K562 (cell line): ENCODE results near the gene MYH11. TPM values are rescaled to one million over a fixed set of nuclear protein-coding genes. Genes with fewer than 3 reads are reported as not detected.
A peak's percentile ranks its signal among the peaks of the same experiment; 100 is the strongest.

ENCODE experiments used
- ATAC-seq: fragments of 200-7000 bp; cut with Tn5 transposase; 3 replicates; pipeline ENCODE4 v1.9.1; 2020; ENCODE audit warnings: moderate library complexity
- BruUV-seq: library from RNA; stranded (reverse); fragments of 400-500 nt; replicated peaks from 2 replicates; lab custom pipeline; 2021; lab: Mats Ljungman, UMichigan
- CTCF ChIA-PET: fragments of 300-600 bp; formaldehyde crosslinking; extraction: SDS; loops from one replicate; lab custom pipeline; 2021; ENCODE audit warnings: low intra/inter-chr PET ratio; lab: Yijun Ruan, JAX
- POLR2A ChIA-PET: fragments of 300-600, 350-650 bp; sonication (Branson Sonifier 250); formaldehyde crosslinking; extraction: SDS; loops from one replicate; lab custom pipeline; 2021; ENCODE audit warnings: antibody characterized with exemption, inconsistent platforms; lab: Yijun Ruan, JAX
- DNase-seq, 4 experiments: peaks; one replicate each; pipeline versions ENCODE4 v3.0.0 to v3.0.0-alpha.2; 2011 to 2018; ENCODE audit warnings: low spot score in 3 of 4, mixed read lengths in 3 of 4; ENCODE audit errors: extremely low read depth in 1 of 4
- FAIRE-seq: peaks from 2 replicates; lab custom pipeline; 2011; peaks lifted over from hg19 to GRCh38; lab: Jason Lieb, UNC
- H2AFZ ChIP-seq: 2 replicates; pipeline ENCODE4 v1.6.0; 2011; ENCODE audit warnings: low read depth, low read length, control low read depth, inconsistent platforms
- H3K27ac ChIP-seq: fragments of 200-600 bp; 3 replicates; pipeline ENCODE4 v1.8.0; 2011; ENCODE audit warnings: low read depth, mild to moderate bottlenecking, control low read depth, inconsistent platforms, low read length, moderate library complexity, mixed read lengths; ENCODE audit errors: extremely low read depth
- H3K27me3 ChIP-seq, 2 experiments: fragments of 300-600 bp in 1 of 2; 2 replicates in 1 of 2; 3 replicates in 1 of 2; pipeline versions ENCODE4 v1.6.0 to v1.8.0; 2011; ENCODE audit warnings: inconsistent platforms in 2 of 2, low read length in 2 of 2, mild to moderate bottlenecking in 1 of 2, mixed read lengths in 1 of 2, moderate library complexity in 1 of 2; ENCODE audit not compliant: control insufficient read depth in 2 of 2, insufficient read depth in 2 of 2
- H3K36me3 ChIP-seq: fragments of 300-600 bp; 3 replicates; pipeline ENCODE4 v1.8.0; 2011; ENCODE audit warnings: mild to moderate bottlenecking, low read length, inconsistent platforms; ENCODE audit not compliant: control insufficient read depth, insufficient read depth
- H3K4me1 ChIP-seq, 2 experiments: fragments of 200-600 bp in 1 of 2; replicated peaks in 1 of 2; 2 replicates in 1 of 2; 3 replicates in 1 of 2; pipeline versions ENCODE4 v1.5.1 to v1.8.0; 2011; ENCODE audit warnings: inconsistent platforms in 2 of 2, low read length in 2 of 2, mild to moderate bottlenecking in 1 of 2, mixed read lengths in 1 of 2, moderate library complexity in 1 of 2; ENCODE audit not compliant: control insufficient read depth in 2 of 2, insufficient read depth in 2 of 2
- H3K4me2 ChIP-seq: 2 replicates; pipeline ENCODE4 v1.6.1; 2011; ENCODE audit warnings: low read length, control low read depth, inconsistent platforms, mixed read lengths; ENCODE audit not compliant: insufficient read depth
- H3K4me3 ChIP-seq: fragments of 200-600 bp; sonication (generic), shearing (Covaris generic); 2 replicates; pipeline ENCODE4 v1.5.1; 2016; ENCODE audit warnings: control low read depth, inconsistent platforms
- H3K79me2 ChIP-seq: fragments of 200-600 bp; 3 replicates; pipeline ENCODE4 v1.8.0; 2011; ENCODE audit warnings: low read length, inconsistent platforms; ENCODE audit not compliant: control insufficient read depth, insufficient read depth
- H3K9ac ChIP-seq, 2 experiments: 2 replicates each; pipeline versions ENCODE4 v1.6.0 to v1.6.1; 2011; ENCODE audit warnings: low read depth in 2 of 2, low read length in 2 of 2, control low read depth in 1 of 2, inconsistent platforms in 1 of 2, mild to moderate bottlenecking in 1 of 2, mixed read lengths in 1 of 2; ENCODE audit not compliant: insufficient read depth in 1 of 2
- H3K9me1 ChIP-seq: one replicate; pipeline ENCODE4 v1.6.0; 2011; ENCODE audit warnings: inconsistent platforms, mild to moderate bottlenecking, low read length, moderate library complexity; ENCODE audit not compliant: control insufficient read depth, insufficient read depth
- H3K9me3 ChIP-seq: replicated peaks from 2 replicates; pipeline ENCODE4 v1.5.1; 2011; ENCODE audit warnings: low read depth, low read length, inconsistent platforms; ENCODE audit not compliant: control insufficient read depth, insufficient read depth
- H4K20me1 ChIP-seq: replicated peaks from 2 replicates; pipeline ENCODE4 v1.6.1; 2011; ENCODE audit warnings: low read length, inconsistent platforms, mixed read lengths; ENCODE audit not compliant: control insufficient read depth, insufficient read depth
- CEBPB ChIP-seq: fragments of 450-650 bp; IDR thresholded peaks from 2 replicates; pipeline ENCODE4 v1.6.1; 2016; ENCODE audit warnings: missing genetic modification characterization, missing compliant biosample characterization
- HDAC8 ChIP-seq: fragments of 450-650 bp; IDR thresholded peaks from 2 replicates; pipeline ENCODE4 v1.6.1; 2016; ENCODE audit warnings: mild to moderate bottlenecking, missing genetic modification characterization, moderate library complexity, missing compliant biosample characterization
- MCM7 ChIP-seq, 2 experiments: fragments of 450-650 bp; IDR thresholded peaks; 2 replicates each; pipeline ENCODE4 v1.6.1; 2016 to 2018
- MIER1 ChIP-seq: fragments of 450-650 bp; IDR thresholded peaks from 2 replicates; pipeline ENCODE4 v1.6.1; 2016; ENCODE audit warnings: antibody characterized with exemption, mild to moderate bottlenecking, low read depth
- POLR2A ChIP-seq: fragments of 450-650 bp; conservative IDR thresholded peaks from 2 replicates; pipeline ENCODE4 v1.6.1; 2016
- POLR3G ChIP-seq: IDR thresholded peaks from 2 replicates; pipeline ENCODE4 v1.6.1; 2011; ENCODE audit not compliant: insufficient read length, insufficient replicate concordance; ENCODE audit errors: extremely low read depth
- PTTG1 ChIP-seq: fragments of 450-650 bp; IDR thresholded peaks from 2 replicates; pipeline ENCODE4 v1.6.1; 2016; ENCODE audit warnings: low read depth, mild to moderate bottlenecking, missing genetic modification characterization, missing compliant biosample characterization
- ZNF584 ChIP-seq: fragments of 200-800 bp; sonication (Bioruptor generic); IDR thresholded peaks from 2 replicates; pipeline ENCODE4 v1.6.1; 2016; ENCODE audit warnings: low read depth, mild to moderate bottlenecking, missing genetic modification characterization, missing compliant biosample characterization
- WGBS: fragments of 100-300 bp; shearing (Covaris generic); methylation state at CpG from one replicate; pipeline ENCODE4 v1.1.6; 2016; ENCODE audit warnings: low coverage, mixed read lengths; ENCODE audit not compliant: insufficient coverage; ENCODE audit errors: missing lambda C conversion rate; 5-methylcytosine and 5-hydroxymethylcytosine counted together
- in situ Hi-C: fragments of 300-500 bp; cut with MboI; formaldehyde crosslinking; loops from 4 replicates; pipeline ENCODE4 v1.15.0; 2018; ENCODE audit warnings: inconsistent platforms, mixed read lengths
- intact Hi-C: fragments of 100-400 bp; cut with micrococcal nuclease; formaldehyde crosslinking; loops from 2 replicates; pipeline ENCODE4 v1.14.2; 2022
- polyA plus RNA-seq, 8 experiments: library from polyadenylated mRNA; depleted of rRNA in 4 of 8; stranded (reverse) in 5 of 8; unstranded in 3 of 8; fragments of >200 nt; fragmentation: Nextera tagmentation in 2 of 8; fragmentation: Illumina TruSeq in 1 of 8; extraction: Ambion mirVana in 2 of 8; extraction: Trizol in 1 of 8; gene quantifications; 2 replicates each; pipeline versions ENCODE4 v1.2.1 to v1.2.3, GENCODE V29; 2011 to 2014; ENCODE audit warnings: inconsistent platforms in 1 of 8, missing spikeins in 1 of 8
- total RNA-seq, 7 experiments: library from RNA; depleted of rRNA in 6 of 7; stranded (reverse); fragments of >200 nt in 6 of 7; fragmentation: Illumina TruSeq in 2 of 7; extraction: Trizol in 2 of 7; gene quantifications; 2 replicates each; pipeline versions ENCODE4 v1.2.1 to v1.2.3, GENCODE V29; 2011 to 2021; ENCODE audit warnings: low replicate concordance in 1 of 7
- TF ChIP-seq, protein P1 (sequence below): fragments of 200-400 bp; formaldehyde crosslinking; IDR thresholded peaks from 2 replicates; pipeline ENCODE4 v1.6.1; 2017; ENCODE audit warnings: mild to moderate bottlenecking, low read depth, low read length, moderate library complexity
- TF ChIP-seq, protein P2 (sequence below), 2 experiments: fragments of 150-350 bp in 1 of 2; IDR thresholded peaks; 2 replicates each; pipeline ENCODE4 v1.6.1; 2012 to 2016; ENCODE audit warnings: low read depth in 2 of 2, low read length in 2 of 2, mild to moderate bottlenecking in 1 of 2, moderate library complexity in 1 of 2
- TF ChIP-seq, protein P3 (sequence below): fragments of 450-650 bp; IDR thresholded peaks from 2 replicates; pipeline ENCODE4 v1.6.1; 2017; ENCODE audit warnings: antibody characterized with exemption, mild to moderate bottlenecking

The MYH11 gene
- total and polyA plus RNA-seq, 9 of the 15 experiments (the other 6 are each of a cell fraction or from before 2014, with no cell fraction given) = 0.05 to 0.47 (median 0.08) TPM; not detected in 5

DNA sequence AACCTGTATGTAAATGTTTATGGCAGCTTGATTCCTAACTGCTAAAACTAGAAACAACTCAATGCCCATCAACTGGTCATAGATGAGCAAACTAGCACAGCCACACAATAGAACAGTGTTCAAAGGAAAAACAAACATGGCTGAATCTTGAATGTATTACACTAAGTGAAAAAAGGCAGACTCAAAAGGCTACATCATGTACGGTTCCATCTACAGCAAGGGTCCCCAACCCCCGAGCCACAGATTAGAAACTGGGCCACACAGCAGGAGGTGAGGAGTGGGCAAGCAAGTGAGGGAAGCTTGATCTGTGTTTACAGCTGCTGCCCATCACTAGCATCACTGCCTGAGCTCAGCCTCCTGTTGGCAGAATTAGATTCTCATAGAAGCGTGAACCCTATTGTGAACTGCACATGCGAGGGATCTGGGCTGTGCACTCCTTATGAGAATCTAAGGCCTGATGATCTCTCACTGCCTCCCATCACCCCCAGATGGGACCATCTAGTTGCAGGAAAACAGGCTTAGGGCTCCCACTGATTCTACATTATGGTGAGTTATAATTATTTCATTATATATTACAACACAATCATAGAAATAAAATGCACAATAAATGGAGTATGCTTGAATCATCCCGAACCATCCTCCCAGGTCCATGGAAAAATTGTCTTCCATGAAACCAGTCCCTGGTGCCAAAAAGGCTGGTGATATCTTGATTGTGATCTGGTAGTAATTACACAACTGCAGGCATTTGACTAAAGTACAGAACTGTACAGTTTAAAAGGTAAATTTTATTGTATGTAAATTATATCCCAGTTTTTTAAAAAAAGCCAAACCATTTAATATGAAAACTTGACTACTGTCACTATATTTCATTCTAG lies 23.8 kb upstream of the MYH11 start:
- BruUV-seq = no TSS peak
- POLR2A ChIA-PET = interaction anchor here (1.1 kb wide), 1 partner anchor 60 kb away, joined by 3 read pairs; no protein-coding TSS in a partner anchor
- TF ChIP-seq POLR2A = 0 out of 2 replicates have a peak, but pooled peaks have one; percentile 29
- TF ChIP-seq MIER1 = no peak
- TF ChIP-seq, protein P1, sequence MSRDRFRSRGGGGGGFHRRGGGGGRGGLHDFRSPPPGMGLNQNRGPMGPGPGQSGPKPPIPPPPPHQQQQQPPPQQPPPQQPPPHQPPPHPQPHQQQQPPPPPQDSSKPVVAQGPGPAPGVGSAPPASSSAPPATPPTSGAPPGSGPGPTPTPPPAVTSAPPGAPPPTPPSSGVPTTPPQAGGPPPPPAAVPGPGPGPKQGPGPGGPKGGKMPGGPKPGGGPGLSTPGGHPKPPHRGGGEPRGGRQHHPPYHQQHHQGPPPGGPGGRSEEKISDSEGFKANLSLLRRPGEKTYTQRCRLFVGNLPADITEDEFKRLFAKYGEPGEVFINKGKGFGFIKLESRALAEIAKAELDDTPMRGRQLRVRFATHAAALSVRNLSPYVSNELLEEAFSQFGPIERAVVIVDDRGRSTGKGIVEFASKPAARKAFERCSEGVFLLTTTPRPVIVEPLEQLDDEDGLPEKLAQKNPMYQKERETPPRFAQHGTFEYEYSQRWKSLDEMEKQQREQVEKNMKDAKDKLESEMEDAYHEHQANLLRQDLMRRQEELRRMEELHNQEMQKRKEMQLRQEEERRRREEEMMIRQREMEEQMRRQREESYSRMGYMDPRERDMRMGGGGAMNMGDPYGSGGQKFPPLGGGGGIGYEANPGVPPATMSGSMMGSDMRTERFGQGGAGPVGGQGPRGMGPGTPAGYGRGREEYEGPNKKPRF = no peak
- 0 out of 2 replicates have a peak, but pooled peaks have one; percentile 9 for TF ChIP-seq PTTG1 (tag)
- TF ChIP-seq, protein P2, sequence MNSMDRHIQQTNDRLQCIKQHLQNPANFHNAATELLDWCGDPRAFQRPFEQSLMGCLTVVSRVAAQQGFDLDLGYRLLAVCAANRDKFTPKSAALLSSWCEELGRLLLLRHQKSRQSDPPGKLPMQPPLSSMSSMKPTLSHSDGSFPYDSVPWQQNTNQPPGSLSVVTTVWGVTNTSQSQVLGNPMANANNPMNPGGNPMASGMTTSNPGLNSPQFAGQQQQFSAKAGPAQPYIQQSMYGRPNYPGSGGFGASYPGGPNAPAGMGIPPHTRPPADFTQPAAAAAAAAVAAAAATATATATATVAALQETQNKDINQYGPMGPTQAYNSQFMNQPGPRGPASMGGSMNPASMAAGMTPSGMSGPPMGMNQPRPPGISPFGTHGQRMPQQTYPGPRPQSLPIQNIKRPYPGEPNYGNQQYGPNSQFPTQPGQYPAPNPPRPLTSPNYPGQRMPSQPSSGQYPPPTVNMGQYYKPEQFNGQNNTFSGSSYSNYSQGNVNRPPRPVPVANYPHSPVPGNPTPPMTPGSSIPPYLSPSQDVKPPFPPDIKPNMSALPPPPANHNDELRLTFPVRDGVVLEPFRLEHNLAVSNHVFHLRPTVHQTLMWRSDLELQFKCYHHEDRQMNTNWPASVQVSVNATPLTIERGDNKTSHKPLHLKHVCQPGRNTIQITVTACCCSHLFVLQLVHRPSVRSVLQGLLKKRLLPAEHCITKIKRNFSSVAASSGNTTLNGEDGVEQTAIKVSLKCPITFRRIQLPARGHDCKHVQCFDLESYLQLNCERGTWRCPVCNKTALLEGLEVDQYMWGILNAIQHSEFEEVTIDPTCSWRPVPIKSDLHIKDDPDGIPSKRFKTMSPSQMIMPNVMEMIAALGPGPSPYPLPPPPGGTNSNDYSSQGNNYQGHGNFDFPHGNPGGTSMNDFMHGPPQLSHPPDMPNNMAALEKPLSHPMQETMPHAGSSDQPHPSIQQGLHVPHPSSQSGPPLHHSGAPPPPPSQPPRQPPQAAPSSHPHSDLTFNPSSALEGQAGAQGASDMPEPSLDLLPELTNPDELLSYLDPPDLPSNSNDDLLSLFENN (IDR thresholded peaks at IDR 0.05; ENCODE audit: low read depth in 2 of 2, low read length in 2 of 2) = no peak
- TF ChIP-seq ZNF584 (CRISPR knock-in tag) = no peak
- TF ChIP-seq, protein P3, sequence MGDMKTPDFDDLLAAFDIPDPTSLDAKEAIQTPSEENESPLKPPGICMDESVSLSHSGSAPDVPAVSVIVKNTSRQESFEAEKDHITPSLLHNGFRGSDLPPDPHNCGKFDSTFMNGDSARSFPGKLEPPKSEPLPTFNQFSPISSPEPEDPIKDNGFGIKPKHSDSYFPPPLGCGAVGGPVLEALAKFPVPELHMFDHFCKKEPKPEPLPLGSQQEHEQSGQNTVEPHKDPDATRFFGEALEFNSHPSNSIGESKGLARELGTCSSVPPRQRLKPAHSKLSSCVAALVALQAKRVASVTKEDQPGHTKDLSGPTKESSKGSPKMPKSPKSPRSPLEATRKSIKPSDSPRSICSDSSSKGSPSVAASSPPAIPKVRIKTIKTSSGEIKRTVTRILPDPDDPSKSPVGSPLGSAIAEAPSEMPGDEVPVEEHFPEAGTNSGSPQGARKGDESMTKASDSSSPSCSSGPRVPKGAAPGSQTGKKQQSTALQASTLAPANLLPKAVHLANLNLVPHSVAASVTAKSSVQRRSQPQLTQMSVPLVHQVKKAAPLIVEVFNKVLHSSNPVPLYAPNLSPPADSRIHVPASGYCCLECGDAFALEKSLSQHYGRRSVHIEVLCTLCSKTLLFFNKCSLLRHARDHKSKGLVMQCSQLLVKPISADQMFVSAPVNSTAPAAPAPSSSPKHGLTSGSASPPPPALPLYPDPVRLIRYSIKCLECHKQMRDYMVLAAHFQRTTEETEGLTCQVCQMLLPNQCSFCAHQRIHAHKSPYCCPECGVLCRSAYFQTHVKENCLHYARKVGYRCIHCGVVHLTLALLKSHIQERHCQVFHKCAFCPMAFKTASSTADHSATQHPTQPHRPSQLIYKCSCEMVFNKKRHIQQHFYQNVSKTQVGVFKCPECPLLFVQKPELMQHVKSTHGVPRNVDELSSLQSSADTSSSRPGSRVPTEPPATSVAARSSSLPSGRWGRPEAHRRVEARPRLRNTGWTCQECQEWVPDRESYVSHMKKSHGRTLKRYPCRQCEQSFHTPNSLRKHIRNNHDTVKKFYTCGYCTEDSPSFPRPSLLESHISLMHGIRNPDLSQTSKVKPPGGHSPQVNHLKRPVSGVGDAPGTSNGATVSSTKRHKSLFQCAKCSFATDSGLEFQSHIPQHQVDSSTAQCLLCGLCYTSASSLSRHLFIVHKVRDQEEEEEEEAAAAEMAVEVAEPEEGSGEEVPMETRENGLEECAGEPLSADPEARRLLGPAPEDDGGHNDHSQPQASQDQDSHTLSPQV = peak; percentile 74; the same call in 1 of the 2 replicates
- no peak for TF ChIP-seq MCM7 (IDR thresholded peaks at IDR 0.05)
- peak; percentile 58 for TF ChIP-seq CEBPB (tag)
- TF ChIP-seq POLR3G = no peak
- TF ChIP-seq HDAC8 = no peak

More for the DNA sequence above, 23.8 kb upstream of the MYH11 start:
- Histone ChIP-seq H2AFZ (no peak overlapping the region), H3K4me2 (no peak overlapping the region), H3K9ac (no peak overlapping the region), H4K20me1 (no peaks in the 10 kb centered on the region), H3K9me3 (no peaks in the 10 kb centered on the region), H3K27ac (peak overlapping the region; percentile 85; the same call in 2 of the 3 replicates), H3K4me3 (no peak overlapping the region), H3K79me2 (peaks cover 75% of the 10 kb centered on the region), H3K9me1 (no peaks in the 10 kb centered on the region), H3K4me1 (peaks cover 19 to 34% of the 10 kb centered on the region in 2 experiments), H3K36me3 (peaks cover 79% of the 10 kb centered on the region), H3K27me3 (no peaks in the 10 kb centered on the region)
- DNase-seq (no peak), ATAC-seq (peak; percentile 50), FAIRE-seq (peak; percentile 19)
- CTCF ChIA-PET = no interaction called here
- intact Hi-C loops = no loop called here
- in situ Hi-C loops = no loop called here
- 62% methylated on average over 5 of the region's 5 CpGs for WGBS
